ENCODE data around the gene KRT83. TPM values are rescaled to one million over a fixed set of nuclear protein-coding genes. Genes with fewer than 3 reads are reported as not detected.

The KRT83 gene
- total RNA-seq, 2 experiments from 2014 or later: not detected

DNA sequence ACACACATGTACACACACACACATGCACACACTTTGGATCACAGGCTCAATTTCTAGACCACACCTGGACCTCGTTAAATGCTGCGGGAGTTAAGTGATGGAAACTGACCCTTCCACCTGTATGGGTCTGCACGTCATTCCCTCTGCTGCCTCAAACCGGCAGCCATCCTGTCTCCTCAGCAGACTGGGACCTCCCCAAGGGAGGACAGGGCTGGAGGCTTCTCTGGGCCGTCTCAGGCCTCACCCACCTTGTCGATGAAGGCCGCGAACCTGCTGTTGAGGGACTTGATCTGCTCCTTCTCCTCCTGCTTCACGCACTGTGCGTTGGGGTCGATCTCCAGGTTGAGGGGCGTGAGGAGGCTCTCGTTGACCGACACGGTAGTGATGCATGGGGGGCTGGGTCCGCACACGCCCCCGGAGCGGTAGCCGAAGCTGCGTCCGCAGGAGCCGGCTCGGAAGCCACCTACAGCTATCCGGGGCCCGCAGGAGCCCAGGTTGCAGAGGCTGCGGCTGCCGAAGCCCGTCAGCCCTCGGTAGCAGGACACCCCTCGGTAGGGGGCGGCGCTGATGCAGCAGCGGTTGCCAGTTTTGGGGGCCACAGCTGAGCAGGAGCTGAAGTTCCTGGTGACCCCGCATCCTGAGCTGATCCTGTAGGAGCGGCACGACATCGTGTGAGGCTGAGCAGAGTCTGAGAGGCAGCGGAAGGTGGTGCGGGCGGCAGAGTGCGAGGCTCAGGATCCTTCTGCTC lies 45.7 kb upstream of the KRT83 start, which contains the start of gene KRT85:
KRT85 (minus strand) TSS at position 744 of the 748 bp plus-strand sequence; CDS start at position 668, 76 bp downstream.
- Mint-ChIP-seq H3K27me3 (peaks cover 6% of the 10 kb centered on the region), H3K27ac (no peak within 1 kb of the TSS), H3K4me1 (ENCODE audit: low read depth) (no peaks in the 10 kb centered on the region), H3K9me3 (no peaks in the 10 kb centered on the region), H3K36me3 (ENCODE audit: low read depth) (no peaks in the 10 kb centered on the region), H3K4me3 (no peak within 1 kb of the TSS)
- ATAC-seq: no peak
- no peak for DNase-seq
- ChIA-PET POLR2A (interaction anchor here (1.4 kb wide), 1 partner anchor 8 kb away, joined by 3 read pairs; no protein-coding TSS in a partner anchor), CTCF (interaction anchor here (1.2 kb wide), 1 partner anchor 88 kb away, joined by 3 read pairs; no protein-coding TSS in a partner anchor)
- TF ChIP-seq, protein P1, sequence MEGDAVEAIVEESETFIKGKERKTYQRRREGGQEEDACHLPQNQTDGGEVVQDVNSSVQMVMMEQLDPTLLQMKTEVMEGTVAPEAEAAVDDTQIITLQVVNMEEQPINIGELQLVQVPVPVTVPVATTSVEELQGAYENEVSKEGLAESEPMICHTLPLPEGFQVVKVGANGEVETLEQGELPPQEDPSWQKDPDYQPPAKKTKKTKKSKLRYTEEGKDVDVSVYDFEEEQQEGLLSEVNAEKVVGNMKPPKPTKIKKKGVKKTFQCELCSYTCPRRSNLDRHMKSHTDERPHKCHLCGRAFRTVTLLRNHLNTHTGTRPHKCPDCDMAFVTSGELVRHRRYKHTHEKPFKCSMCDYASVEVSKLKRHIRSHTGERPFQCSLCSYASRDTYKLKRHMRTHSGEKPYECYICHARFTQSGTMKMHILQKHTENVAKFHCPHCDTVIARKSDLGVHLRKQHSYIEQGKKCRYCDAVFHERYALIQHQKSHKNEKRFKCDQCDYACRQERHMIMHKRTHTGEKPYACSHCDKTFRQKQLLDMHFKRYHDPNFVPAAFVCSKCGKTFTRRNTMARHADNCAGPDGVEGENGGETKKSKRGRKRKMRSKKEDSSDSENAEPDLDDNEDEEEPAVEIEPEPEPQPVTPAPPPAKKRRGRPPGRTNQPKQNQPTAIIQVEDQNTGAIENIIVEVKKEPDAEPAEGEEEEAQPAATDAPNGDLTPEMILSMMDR (IDR thresholded peaks at IDR 0.05): no peak
- intact Hi-C loops (cut with micrococcal nuclease): no loop called here

GRCh38 chr12:52364901-52365489 lies 43.8 kb upstream of the KRT83 start:
- DNase-seq: no peak
- Mint-ChIP-seq H3K9me3 (no peaks in the 10 kb centered on the region), H3K27me3 (peaks cover 5% of the 10 kb centered on the region), H3K27ac (no peak overlapping the region), H3K36me3 (ENCODE audit: low read depth) (no peaks in the 10 kb centered on the region), H3K4me1 (ENCODE audit: low read depth) (peaks cover 2% of the 10 kb centered on the region), H3K4me3 (no peak overlapping the region)
- no peak for ATAC-seq
- intact Hi-C loops (cut with micrococcal nuclease): no loop called here
- POLR2A ChIA-PET: no interaction called here
- TF ChIP-seq, protein P1 (IDR thresholded peaks at IDR 0.05): no peak
- CTCF ChIA-PET: interaction anchor here (0.9 to 2.1 kb wide), 4 partner anchors 8 to 519 kb away, joined by 3 to 7 read pairs (median 4); no protein-coding TSS in a partner anchor

DNA sequence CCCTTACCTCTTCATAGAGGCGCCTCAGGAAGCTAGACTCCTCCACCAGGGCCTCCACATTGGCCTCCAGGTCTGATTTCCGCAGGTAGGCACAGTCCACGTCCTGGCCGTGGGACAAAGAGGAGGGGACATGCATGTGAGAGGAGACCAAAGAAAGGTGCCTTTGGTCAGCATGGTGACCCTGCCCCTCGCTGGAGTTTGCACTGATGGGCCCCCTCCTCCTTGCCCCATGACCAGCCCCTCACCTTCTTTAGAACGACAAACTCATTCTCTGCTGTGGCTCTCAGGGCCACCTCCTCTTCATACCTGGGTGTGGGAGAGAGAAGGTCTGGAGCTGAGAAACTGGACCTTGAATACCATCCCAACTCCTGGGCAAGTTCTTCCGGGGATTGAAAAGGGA lies 42.9 kb upstream of the KRT83 start:
- CTCF ChIA-PET: interaction anchor here (0.9 to 2.1 kb wide), 3 partner anchors 9 to 520 kb away, joined by 3 to 7 read pairs (median 4); no protein-coding TSS in a partner anchor

GRCh38 chr12:52363111-52363679 lies 42.0 kb upstream of the KRT83 start:
- intact Hi-C loops (cut with micrococcal nuclease): no loop called here
- no peak for ATAC-seq
- CTCF ChIA-PET: interaction anchor here (1.7 to 2.1 kb wide), 2 partner anchors 10 to 521 kb away, joined by 3 to 7 read pairs; no protein-coding TSS in a partner anchor

More for the DNA sequence above, 42.9 kb upstream of the KRT83 start:
- TF ChIP-seq, protein P1 (IDR thresholded peaks at IDR 0.05): no peak
- no peak for ATAC-seq
- Mint-ChIP-seq H3K27ac (no peak overlapping the region), H3K36me3 (ENCODE audit: low read depth) (no peaks in the 10 kb centered on the region), H3K27me3 (peaks cover 5% of the 10 kb centered on the region), H3K4me1 (ENCODE audit: low read depth) (peaks cover 9% of the 10 kb centered on the region), H3K4me3 (no peak overlapping the region), H3K9me3 (no peaks in the 10 kb centered on the region)
- intact Hi-C loops (cut with micrococcal nuclease): no loop called here
- no peak for DNase-seq
- POLR2A ChIA-PET: no interaction called here

More at GRCh38 chr12:52363111-52363679, 42.0 kb upstream of the KRT83 start:
- TF ChIP-seq, protein P1 (IDR thresholded peaks at IDR 0.05): no peak
- POLR2A ChIA-PET: no interaction called here
- no peak for DNase-seq
- Mint-ChIP-seq H3K27me3 (peaks cover 3% of the 10 kb centered on the region), H3K27ac (no peak overlapping the region), H3K4me3 (no peak overlapping the region), H3K9me3 (no peaks in the 10 kb centered on the region), H3K36me3 (ENCODE audit: low read depth) (no peaks in the 10 kb centered on the region), H3K4me1 (ENCODE audit: low read depth) (peaks cover 18% of the 10 kb centered on the region)

Data from activated CD8-positive, alpha-beta T cell treated with anti-CD3 and anti-CD28 coated beads for 36 hours (primary cell).